ENCODE data around the gene KDM5B.
"Not testable (repeated sequence)": the region's sequence is repeated elsewhere in the genome, so short reads cannot be mapped to it uniquely, and the experiment has no call there.

The KDM5B gene

GRCh38 chr1:202812176-202813026 is 4.2 kb upstream of the KDM5B start:
- no peak for DNase-seq

- peak in 4 of 14 donors; percentile 36 to 47 (median 40) for DNase-seq
Observed at GRCh38 chr1:202811296-202812175, 3.3 kb upstream of the KDM5B start.

GRCh38 chr1:202810615-202811295 is 2.5 kb upstream of the KDM5B start, which contains the start of gene PCAT6:
TSS of gene PCAT6 (plus strand) at chr1:202810954.
- peak; percentile 69 to 94 (median 92) for DNase-seq

GRCh38 chr1:202810193-202810614 is 2.0 kb upstream of the KDM5B start:
- no peak for DNase-seq

- DNase-seq, result no peak
Observed at GRCh38 chr1:202809597-202810159, 1.5 kb upstream of the KDM5B start.

- peak in 4 of 14 donors; percentile 27 to 42 (median 34) for DNase-seq
Observed at GRCh38 chr1:202807451-202807925, 733 bp downstream of the KDM5B start.

- peak in 7 of 14 donors; percentile 12 to 42 (median 25) for DNase-seq
Observed at GRCh38 chr1:202806845-202807450, 1.3 kb downstream of the KDM5B start.

- DNase-seq, result no peak
Observed at GRCh38 chr1:202805886-202806844, 2.1 kb downstream of the KDM5B start.

- no peak for DNase-seq
Observed at GRCh38 chr1:202804126-202804525, 4.1 kb downstream of the KDM5B start.

- DNase-seq, result no peak
Observed at GRCh38 chr1:202802998-202803932, 5.0 kb downstream of the KDM5B start.

GRCh38 chr1:202802034-202802433 is 6.2 kb downstream of the KDM5B start:
- no peak for DNase-seq

GRCh38 chr1:202801175-202801574 is 7.0 kb downstream of the KDM5B start:
- no peak for DNase-seq

GRCh38 chr1:202800742-202801141 is 7.5 kb downstream of the KDM5B start:
- DNase-seq, result no peak

- no peak for DNase-seq
Observed at GRCh38 chr1:202798792-202799331, 9.4 kb downstream of the KDM5B start.

- DNase-seq, result no peak
Observed at GRCh38 chr1:202798260-202798659, 10.0 kb downstream of the KDM5B start.

GRCh38 chr1:202796670-202797069 is 11.6 kb downstream of the KDM5B start:
- DNase-seq, result no peak

GRCh38 chr1:202794931-202795330 is 13.3 kb downstream of the KDM5B start:
- DNase-seq, result not testable (repeated sequence)

- DNase-seq, result peak in 1 of 14 donors; percentile 21
Observed at GRCh38 chr1:202794051-202794740, 14.0 kb downstream of the KDM5B start.

All from C1 segment of cervical spinal cord (tissue), 14 donors.